GM23338 (cell line): ENCODE data around the gene GET4. TPM values are rescaled to one million over a fixed set of nuclear protein-coding genes. Genes with fewer than 3 reads are reported as not detected.
"Not testable (repeated sequence)": the region's sequence is repeated elsewhere in the genome, so short reads cannot be mapped to it uniquely, and the experiment has no call there.

ENCODE experiments used
- ATAC-seq: fragments of 200-7000 bp; cut with Tn5 transposase; 3 replicates; pipeline ENCODE4 v1.9.1; 2020
- DNase-seq: peaks from one replicate; pipeline ENCODE4 v3.0.0-alpha.2; 2015; ENCODE audit warnings: low spot score
- H2AFZ ChIP-seq: fragments of 200-600 bp; sonication (generic); 2 replicates; pipeline ENCODE4 v1.8.0; 2016; ENCODE audit warnings: antibody characterized with exemption, mild to moderate bottlenecking, moderate library complexity
- H3F3A ChIP-seq: fragments of 200-600 bp; sonication (generic); replicated peaks from 2 replicates; pipeline ENCODE4 v1.8.0; 2017; ENCODE audit warnings: antibody characterized with exemption, mixed run types, low read depth
- H3K27ac ChIP-seq: fragments of 200-600 bp; sonication (generic); 2 replicates; pipeline ENCODE4 v1.6.1; 2016; ENCODE audit warnings: low read depth
- H3K27me3 ChIP-seq: fragments of 200-600 bp; sonication (generic); 2 replicates; pipeline ENCODE4 v1.8.0; 2016; ENCODE audit warnings: mild to moderate bottlenecking, mixed run types, moderate library complexity; ENCODE audit not compliant: insufficient read depth
- H3K36me3 ChIP-seq: fragments of 200-600 bp; sonication (generic); 2 replicates; pipeline ENCODE4 v1.8.0; 2016; ENCODE audit warnings: mild to moderate bottlenecking; ENCODE audit not compliant: insufficient read depth
- H3K4me1 ChIP-seq: fragments of 200-600 bp; sonication (generic); 2 replicates; pipeline ENCODE4 v1.8.0; 2016; ENCODE audit warnings: mild to moderate bottlenecking, moderate library complexity; ENCODE audit not compliant: insufficient read depth
- H3K4me2 ChIP-seq: fragments of 200-600 bp; sonication (generic); 2 replicates; pipeline ENCODE4 v1.7.1; 2017; ENCODE audit warnings: mixed run types
- H3K4me3 ChIP-seq: fragments of 200-600 bp; sonication (generic); 2 replicates; pipeline ENCODE4 v1.6.1; 2016; ENCODE audit warnings: mixed run types
- H3K79me2 ChIP-seq: fragments of 200-600 bp; sonication (generic); replicated peaks from 2 replicates; pipeline ENCODE4 v1.8.0; 2017; ENCODE audit warnings: mild to moderate bottlenecking; ENCODE audit not compliant: insufficient read depth
- H3K9me2 ChIP-seq: fragments of 200-600 bp; sonication (generic); 2 replicates; pipeline ENCODE4 v1.8.0; 2017; ENCODE audit not compliant: insufficient read depth
- H4K20me1 ChIP-seq: fragments of 200-600 bp; sonication (generic); replicated peaks from 2 replicates; pipeline ENCODE4 v1.8.0; 2017; ENCODE audit warnings: mild to moderate bottlenecking; ENCODE audit not compliant: insufficient read depth
- H3K27ac Mint-ChIP-seq: 2 replicates; pipeline ENCODE4 v1.8.0; 2020; ENCODE audit warnings: inconsistent platforms, mild to moderate bottlenecking, moderate library complexity, mixed read lengths
- H3K27me3 Mint-ChIP-seq: 3 replicates; pipeline ENCODE4 v1.8.0; 2022; ENCODE audit warnings: low read depth, mild to moderate bottlenecking, moderate library complexity, mixed read lengths, inconsistent platforms; ENCODE audit not compliant: insufficient read depth, poor library complexity
- H3K36me3 Mint-ChIP-seq: 3 replicates; pipeline ENCODE4 v1.8.0; 2021; ENCODE audit warnings: low read depth, mild to moderate bottlenecking, inconsistent platforms, moderate library complexity, mixed read lengths
- H3K4me1 Mint-ChIP-seq: 3 replicates; pipeline ENCODE4 v1.8.0; 2020; ENCODE audit warnings: mild to moderate bottlenecking, inconsistent platforms, mixed read lengths
- H3K4me3 Mint-ChIP-seq: 3 replicates; pipeline ENCODE4 v1.8.0; 2021; ENCODE audit warnings: moderate library complexity, mild to moderate bottlenecking, inconsistent platforms, mixed read lengths
- H3K9me3 Mint-ChIP-seq: 3 replicates; pipeline ENCODE4 v1.8.0; 2020; ENCODE audit warnings: moderate library complexity, mild to moderate bottlenecking, inconsistent platforms, mixed read lengths
- EZH2 ChIP-seq: fragments of 200-600 bp; sonication (generic); IDR thresholded peaks from one replicate; pipeline ENCODE4 v1.8.0; 2017; ENCODE audit warnings: antibody characterized with exemption, mild to moderate bottlenecking, low read depth; ENCODE audit not compliant: unreplicated experiment
- JUNB ChIP-seq: IDR thresholded peaks from one replicate; pipeline ENCODE4 v1.6.1; 2016; ENCODE audit warnings: antibody characterized with exemption; ENCODE audit not compliant: unreplicated experiment
- NANOG ChIP-seq: IDR thresholded peaks from 2 replicates; pipeline ENCODE4 v1.6.1; 2016; ENCODE audit warnings: antibody characterized with exemption, borderline replicate concordance
- STAT1 ChIP-seq: IDR thresholded peaks from one replicate; pipeline ENCODE4 v1.6.1; 2016; ENCODE audit warnings: antibody characterized with exemption; ENCODE audit not compliant: unreplicated experiment
- ZNF114 ChIP-seq: fragments of 250-450 bp; sonication (Bioruptor Pico); IDR thresholded peaks from 2 replicates; pipeline ENCODE4 v1.5.0; 2020; ENCODE audit warnings: mild to moderate bottlenecking, moderate library complexity
- ZNF331 ChIP-seq: fragments of 250-450 bp; sonication (Bioruptor Pico); IDR thresholded peaks from 2 replicates; pipeline ENCODE4 v1.5.0; 2020; ENCODE audit warnings: low read depth, mild to moderate bottlenecking, moderate library complexity
- polyA plus RNA-seq: library from polyadenylated mRNA; unstranded; fragments of >200 nt; fragmentation: Nextera tagmentation; extraction: Ambion mirVana; gene quantifications from 2 replicates; pipeline ENCODE4 v1.2.1, GENCODE V29; 2016
- total RNA-seq: library from RNA; depleted of rRNA; stranded (reverse); fragments of >200 nt; shearing (Covaris generic); gene quantifications from 2 replicates; pipeline ENCODE4 v1.2.3, GENCODE V29; 2014
- TF ChIP-seq, protein P1 (sequence below): fragments of 250-450 bp; sonication (Bioruptor Pico); IDR thresholded peaks from 2 replicates; pipeline ENCODE4 v1.5.0; 2020; ENCODE audit warnings: mild to moderate bottlenecking, moderate library complexity
- TF ChIP-seq, protein P2 (sequence below): IDR thresholded peaks from 2 replicates; pipeline ENCODE4 v1.6.1; 2016; ENCODE audit warnings: antibody characterized with exemption

GET4 gene
- total and polyA plus RNA-seq, 2 experiments from 2014 or later, result 48.0 to 79.1 TPM

- TF ChIP-seq, protein P1, sequence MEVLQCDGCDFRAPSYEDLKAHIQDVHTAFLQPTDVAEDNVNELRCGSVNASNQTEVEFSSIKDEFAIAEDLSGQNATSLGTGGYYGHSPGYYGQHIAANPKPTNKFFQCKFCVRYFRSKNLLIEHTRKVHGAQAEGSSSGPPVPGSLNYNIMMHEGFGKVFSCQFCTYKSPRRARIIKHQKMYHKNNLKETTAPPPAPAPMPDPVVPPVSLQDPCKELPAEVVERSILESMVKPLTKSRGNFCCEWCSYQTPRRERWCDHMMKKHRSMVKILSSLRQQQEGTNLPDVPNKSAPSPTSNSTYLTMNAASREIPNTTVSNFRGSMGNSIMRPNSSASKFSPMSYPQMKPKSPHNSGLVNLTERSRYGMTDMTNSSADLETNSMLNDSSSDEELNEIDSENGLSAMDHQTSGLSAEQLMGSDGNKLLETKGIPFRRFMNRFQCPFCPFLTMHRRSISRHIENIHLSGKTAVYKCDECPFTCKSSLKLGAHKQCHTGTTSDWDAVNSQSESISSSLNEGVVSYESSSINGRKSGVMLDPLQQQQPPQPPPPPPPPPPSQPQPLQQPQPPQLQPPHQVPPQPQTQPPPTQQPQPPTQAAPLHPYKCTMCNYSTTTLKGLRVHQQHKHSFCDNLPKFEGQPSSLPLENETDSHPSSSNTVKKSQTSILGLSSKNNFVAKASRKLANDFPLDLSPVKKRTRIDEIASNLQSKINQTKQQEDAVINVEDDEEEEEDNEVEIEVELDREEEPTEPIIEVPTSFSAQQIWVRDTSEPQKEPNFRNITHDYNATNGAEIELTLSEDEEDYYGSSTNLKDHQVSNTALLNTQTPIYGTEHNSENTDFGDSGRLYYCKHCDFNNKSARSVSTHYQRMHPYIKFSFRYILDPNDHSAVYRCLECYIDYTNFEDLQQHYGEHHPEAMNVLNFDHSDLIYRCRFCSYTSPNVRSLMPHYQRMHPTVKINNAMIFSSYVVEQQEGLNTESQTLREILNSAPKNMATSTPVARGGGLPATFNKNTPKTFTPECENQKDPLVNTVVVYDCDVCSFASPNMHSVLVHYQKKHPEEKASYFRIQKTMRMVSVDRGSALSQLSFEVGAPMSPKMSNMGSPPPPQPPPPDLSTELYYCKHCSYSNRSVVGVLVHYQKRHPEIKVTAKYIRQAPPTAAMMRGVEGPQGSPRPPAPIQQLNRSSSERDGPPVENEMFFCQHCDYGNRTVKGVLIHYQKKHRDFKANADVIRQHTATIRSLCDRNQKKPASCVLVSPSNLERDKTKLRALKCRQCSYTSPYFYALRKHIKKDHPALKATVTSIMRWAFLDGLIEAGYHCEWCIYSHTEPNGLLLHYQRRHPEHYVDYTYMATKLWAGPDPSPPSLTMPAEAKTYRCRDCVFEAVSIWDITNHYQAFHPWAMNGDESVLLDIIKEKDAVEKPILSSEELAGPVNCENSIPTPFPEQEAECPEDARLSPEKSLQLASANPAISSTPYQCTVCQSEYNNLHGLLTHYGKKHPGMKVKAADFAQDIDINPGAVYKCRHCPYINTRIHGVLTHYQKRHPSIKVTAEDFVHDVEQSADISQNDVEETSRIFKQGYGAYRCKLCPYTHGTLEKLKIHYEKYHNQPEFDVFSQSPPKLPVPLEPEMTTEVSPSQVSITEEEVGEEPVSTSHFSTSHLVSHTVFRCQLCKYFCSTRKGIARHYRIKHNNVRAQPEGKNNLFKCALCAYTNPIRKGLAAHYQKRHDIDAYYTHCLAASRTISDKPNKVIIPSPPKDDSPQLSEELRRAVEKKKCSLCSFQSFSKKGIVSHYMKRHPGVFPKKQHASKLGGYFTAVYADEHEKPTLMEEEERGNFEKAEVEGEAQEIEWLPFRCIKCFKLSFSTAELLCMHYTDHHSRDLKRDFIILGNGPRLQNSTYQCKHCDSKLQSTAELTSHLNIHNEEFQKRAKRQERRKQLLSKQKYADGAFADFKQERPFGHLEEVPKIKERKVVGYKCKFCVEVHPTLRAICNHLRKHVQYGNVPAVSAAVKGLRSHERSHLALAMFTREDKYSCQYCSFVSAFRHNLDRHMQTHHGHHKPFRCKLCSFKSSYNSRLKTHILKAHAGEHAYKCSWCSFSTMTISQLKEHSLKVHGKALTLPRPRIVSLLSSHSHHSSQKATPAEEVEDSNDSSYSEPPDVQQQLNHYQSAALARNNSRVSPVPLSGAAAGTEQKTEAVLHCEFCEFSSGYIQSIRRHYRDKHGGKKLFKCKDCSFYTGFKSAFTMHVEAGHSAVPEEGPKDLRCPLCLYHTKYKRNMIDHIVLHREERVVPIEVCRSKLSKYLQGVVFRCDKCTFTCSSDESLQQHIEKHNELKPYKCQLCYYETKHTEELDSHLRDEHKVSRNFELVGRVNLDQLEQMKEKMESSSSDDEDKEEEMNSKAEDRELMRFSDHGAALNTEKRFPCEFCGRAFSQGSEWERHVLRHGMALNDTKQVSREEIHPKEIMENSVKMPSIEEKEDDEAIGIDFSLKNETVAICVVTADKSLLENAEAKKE, result no peak
- TF ChIP-seq NANOG (no peak), ZNF331 (CRISPR knock-in tag) (no peak), ZNF114 (CRISPR knock-in tag) (no peak), EZH2 (no peak), JUNB (no peak), STAT1 (no peak)
- TF ChIP-seq, protein P2, sequence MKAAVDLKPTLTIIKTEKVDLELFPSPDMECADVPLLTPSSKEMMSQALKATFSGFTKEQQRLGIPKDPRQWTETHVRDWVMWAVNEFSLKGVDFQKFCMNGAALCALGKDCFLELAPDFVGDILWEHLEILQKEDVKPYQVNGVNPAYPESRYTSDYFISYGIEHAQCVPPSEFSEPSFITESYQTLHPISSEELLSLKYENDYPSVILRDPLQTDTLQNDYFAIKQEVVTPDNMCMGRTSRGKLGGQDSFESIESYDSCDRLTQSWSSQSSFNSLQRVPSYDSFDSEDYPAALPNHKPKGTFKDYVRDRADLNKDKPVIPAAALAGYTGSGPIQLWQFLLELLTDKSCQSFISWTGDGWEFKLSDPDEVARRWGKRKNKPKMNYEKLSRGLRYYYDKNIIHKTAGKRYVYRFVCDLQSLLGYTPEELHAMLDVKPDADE, result no peak
Measured at GRCh38 chr7:940599-941408, 64.5 kb downstream of the GET4 start (continued).

DNA sequence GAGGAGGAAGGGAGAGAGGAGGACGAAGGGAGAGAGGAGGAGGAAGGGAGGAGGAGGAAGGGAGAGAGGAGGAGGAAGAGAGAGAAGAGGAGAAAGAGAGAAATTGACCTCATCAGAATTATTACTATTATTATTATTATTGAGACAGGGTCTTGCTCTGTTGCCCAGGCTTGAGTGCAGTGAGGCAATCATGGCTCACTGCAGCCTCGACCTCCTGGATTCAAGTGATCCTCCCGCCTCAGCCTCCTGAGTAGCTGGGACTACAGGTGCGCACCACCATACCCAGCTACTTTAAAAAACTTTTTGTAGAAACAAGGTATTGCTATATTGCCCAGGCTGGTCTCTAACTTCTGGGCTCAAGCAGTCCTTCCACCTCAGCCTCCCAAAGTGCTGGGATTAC is 67.4 kb downstream of the GET4 start:
- not testable (repeated sequence) for H2AFZ ChIP-seq, H3K9me2 ChIP-seq, DNase-seq, H3K4me2 ChIP-seq, H3K27ac Mint-ChIP-seq, H3K4me1 Mint-ChIP-seq, H3K4me3 ChIP-seq, H3K4me3 Mint-ChIP-seq, H3K79me2 ChIP-seq, H3K27ac ChIP-seq, H3K4me1 ChIP-seq, H3K36me3 Mint-ChIP-seq, H3F3A ChIP-seq, H3K27me3 ChIP-seq, H3K36me3 ChIP-seq, ATAC-seq, H4K20me1 ChIP-seq, H3K9me3 Mint-ChIP-seq, H3K27me3 Mint-ChIP-seq
